Measurements from ENCODE around the gene MYOM1.

MYOM1 gene

DNA sequence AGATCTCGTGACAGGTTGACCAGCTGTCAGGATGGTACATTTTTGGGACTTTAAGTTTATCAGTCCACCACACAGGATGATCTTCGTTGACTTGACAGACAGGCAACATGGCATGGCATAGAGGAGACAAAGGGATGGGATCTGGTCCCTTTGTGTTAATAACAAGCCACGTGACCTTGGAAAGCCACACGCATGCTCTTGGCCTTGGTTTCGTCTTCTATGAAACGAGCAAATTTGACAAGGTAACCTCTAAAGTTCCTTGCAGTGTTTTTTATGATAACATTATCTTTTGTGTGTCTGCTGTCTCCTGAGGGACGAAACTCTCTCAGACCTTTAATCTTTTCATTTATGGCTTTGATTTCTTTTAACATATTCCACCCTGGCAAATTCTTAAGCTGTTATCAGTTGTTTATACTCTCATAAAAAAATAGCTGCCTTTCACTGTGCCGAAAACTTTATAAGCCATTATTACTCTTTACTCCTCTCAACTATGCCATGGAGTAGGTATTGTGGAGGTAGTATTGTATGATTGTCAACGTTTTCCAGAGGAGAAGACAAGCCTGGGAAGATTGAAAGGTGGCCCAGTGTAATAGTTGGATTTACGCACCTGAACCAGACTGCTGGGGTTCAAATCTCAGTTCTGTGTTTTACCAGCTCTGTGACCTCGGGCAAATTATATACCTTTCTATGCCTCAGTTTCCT, 81.3 kb downstream of the MYOM1 start:
- TF ChIP-seq SIN3A (IDR thresholded peaks at IDR 0.05; ENCODE audit: borderline replicate concordance, insufficient read depth, low read length) (no peak), FOXP2 (optimal IDR thresholded peaks at IDR 0.05; ENCODE audit: borderline replicate concordance, extremely low read depth, extremely low read length, insufficient read depth) (no peak), TAF1 (IDR thresholded peaks at IDR 0.05; ENCODE audit: borderline replicate concordance, insufficient read depth, low read length) (no peak), REST (IDR thresholded peaks at IDR 0.05; ENCODE audit: insufficient read depth in 1 of 2, low read depth in 2 of 2, low read length in 2 of 2) (no peak), POLR2AphosphoS5 (IDR thresholded peaks at IDR 0.05; ENCODE audit: low read depth, low read length) (no peak)

GRCh38 chr18:3135536-3135935, 84.2 kb downstream of the MYOM1 start:
- TF ChIP-seq REST (IDR thresholded peaks at IDR 0.05; ENCODE audit: insufficient read depth in 1 of 2, low read depth in 2 of 2, low read length in 2 of 2) (no peak), TAF1 (IDR thresholded peaks at IDR 0.05; ENCODE audit: borderline replicate concordance, insufficient read depth, low read length) (no peak), FOXP2 (optimal IDR thresholded peaks at IDR 0.05; ENCODE audit: borderline replicate concordance, extremely low read depth, extremely low read length, insufficient read depth) (no peak), POLR2AphosphoS5 (IDR thresholded peaks at IDR 0.05; ENCODE audit: low read depth, low read length) (no peak), SIN3A (IDR thresholded peaks at IDR 0.05; ENCODE audit: borderline replicate concordance, insufficient read depth, low read length) (no peak)

- TF ChIP-seq SIN3A (IDR thresholded peaks at IDR 0.05; ENCODE audit: borderline replicate concordance, insufficient read depth, low read length), result no peak
- TF ChIP-seq POLR2AphosphoS5 (IDR thresholded peaks at IDR 0.05; ENCODE audit: low read depth, low read length), result no peak
- TF ChIP-seq FOXP2 (optimal IDR thresholded peaks at IDR 0.05; ENCODE audit: borderline replicate concordance, extremely low read depth, extremely low read length, insufficient read depth), result no peak
- no peak for TF ChIP-seq TAF1 (IDR thresholded peaks at IDR 0.05; ENCODE audit: borderline replicate concordance, insufficient read depth, low read length)
- TF ChIP-seq REST (IDR thresholded peaks at IDR 0.05; ENCODE audit: insufficient read depth in 1 of 2, low read depth in 2 of 2, low read length in 2 of 2), result no peak
Measured at GRCh38 chr18:3132700-3133099, 87.1 kb downstream of the MYOM1 start.

- TF ChIP-seq FOXP2 (optimal IDR thresholded peaks at IDR 0.05; ENCODE audit: borderline replicate concordance, extremely low read depth, extremely low read length, insufficient read depth), result no peak
- TF ChIP-seq POLR2AphosphoS5 (IDR thresholded peaks at IDR 0.05; ENCODE audit: low read depth, low read length), result no peak
- TF ChIP-seq TAF1 (IDR thresholded peaks at IDR 0.05; ENCODE audit: borderline replicate concordance, insufficient read depth, low read length), result no peak
- no peak for TF ChIP-seq SIN3A (IDR thresholded peaks at IDR 0.05; ENCODE audit: borderline replicate concordance, insufficient read depth, low read length)
- TF ChIP-seq REST (IDR thresholded peaks at IDR 0.05; ENCODE audit: insufficient read depth in 1 of 2, low read depth in 2 of 2, low read length in 2 of 2), result no peak
Measured at GRCh38 chr18:3130344-3130743, 89.4 kb downstream of the MYOM1 start.
